IMR-90 (cell line): ENCODE measurements around the gene ADRA1B. TPM values are rescaled to one million over a fixed set of nuclear protein-coding genes. Genes with fewer than 3 reads are reported as not detected.
A peak's percentile ranks its signal among the peaks of the same experiment; 100 is the strongest.

Experiments
- ATAC-seq: fragments of 200-7000 bp; cut with Tn5 transposase; 2 replicates; pipeline ENCODE4 v1.9.1; 2020; ENCODE audit warnings: low read depth, mild to moderate bottlenecking, moderate library complexity
- BruUV-seq: library from RNA; stranded (reverse); fragments of 400-500 nt; replicated peaks from 2 replicates; lab custom pipeline; 2021; lab: Mats Ljungman, UMichigan
- CTCF ChIA-PET: fragments of 300-600 bp; formaldehyde crosslinking; extraction: SDS; loops from one replicate; lab custom pipeline; 2021; ENCODE audit warnings: antibody characterized with exemption; lab: Yijun Ruan, JAX
- POLR2A ChIA-PET: fragments of 300-600 bp; sonication (Branson Sonifier 250); formaldehyde crosslinking; loops from one replicate; lab custom pipeline; 2022; ENCODE audit warnings: antibody characterized with exemption; ENCODE audit not compliant: unreplicated experiment; lab: Charles Lee
- DNase-seq: peaks from one replicate; pipeline ENCODE4 v3.0.0; 2013
- H2AFZ ChIP-seq: replicated peaks from 2 replicates; pipeline ENCODE3; 2013; ENCODE audit warnings: low read length, mild to moderate bottlenecking; ENCODE audit not compliant: poor library complexity
- H2AK5ac ChIP-seq: 2 replicates; pipeline ENCODE4 v1.6.1; 2013; ENCODE audit warnings: low read depth, low read length, inconsistent platforms
- H2AK9ac ChIP-seq: replicated peaks from 2 replicates; pipeline ENCODE3; 2013; ENCODE audit warnings: mild to moderate bottlenecking, low read depth, low read length, moderate library complexity; ENCODE audit not compliant: poor library complexity
- H2BK120ac ChIP-seq: 2 replicates; pipeline ENCODE4 v1.6.1; 2013; ENCODE audit warnings: low read depth, low read length, inconsistent platforms
- H2BK15ac ChIP-seq: 3 replicates; pipeline ENCODE4 v1.6.1; 2013; ENCODE audit warnings: low read depth, low read length, inconsistent platforms
- H2BK20ac ChIP-seq: 2 replicates; pipeline ENCODE4 v1.6.1; 2013; ENCODE audit warnings: low read depth, mild to moderate bottlenecking, inconsistent platforms, low read length, moderate library complexity
- H2BK5ac ChIP-seq: 2 replicates; pipeline ENCODE4 v1.6.1; 2013; ENCODE audit warnings: mild to moderate bottlenecking, low read depth, low read length, inconsistent platforms; ENCODE audit not compliant: poor library complexity, severe bottlenecking
- H3K14ac ChIP-seq: replicated peaks from 2 replicates; pipeline ENCODE4 v1.6.1; 2013; ENCODE audit warnings: low read depth, low read length, inconsistent platforms
- H3K18ac ChIP-seq: 2 replicates; pipeline ENCODE4 v1.6.1; 2013; ENCODE audit warnings: low read depth, low read length, control low read depth
- H3K23ac ChIP-seq: 2 replicates; pipeline ENCODE4 v1.6.1; 2013; ENCODE audit warnings: low read depth, low read length, inconsistent platforms
- H3K27ac ChIP-seq: 2 replicates; pipeline ENCODE4 v1.5.1; 2013; ENCODE audit warnings: mild to moderate bottlenecking, control low read depth, low read length; ENCODE audit not compliant: insufficient read depth
- H3K27me3 ChIP-seq: 2 replicates; pipeline ENCODE4 v1.6.1; 2013; ENCODE audit warnings: low read length; ENCODE audit not compliant: control insufficient read depth, insufficient read depth
- H3K36me3 ChIP-seq: 2 replicates; pipeline ENCODE4 v1.6.1; 2013; ENCODE audit warnings: low read length, mixed read lengths; ENCODE audit not compliant: control insufficient read depth, insufficient read depth
- H3K4ac ChIP-seq: 2 replicates; pipeline ENCODE4 v1.6.1; 2013; ENCODE audit warnings: low read depth, low read length, inconsistent platforms
- H3K4me1 ChIP-seq: 2 replicates; pipeline ENCODE4 v1.6.1; 2013; ENCODE audit warnings: low read length, mixed read lengths; ENCODE audit not compliant: control insufficient read depth, insufficient read depth
- H3K4me2 ChIP-seq: 2 replicates; pipeline ENCODE4 v1.6.1; 2013; ENCODE audit warnings: low read depth, mild to moderate bottlenecking, control low read depth, low read length, moderate library complexity
- H3K4me3 ChIP-seq: 2 replicates; pipeline ENCODE4 v1.5.1; 2013; ENCODE audit warnings: low read depth, mild to moderate bottlenecking, control low read depth, low read length, moderate library complexity; ENCODE audit not compliant: insufficient read depth
- H3K56ac ChIP-seq: 2 replicates; pipeline ENCODE4 v1.6.1; 2013; ENCODE audit warnings: low read length, inconsistent platforms; ENCODE audit not compliant: insufficient read depth; ENCODE audit errors: extremely low read depth
- H3K79me1 ChIP-seq, 2 experiments: 2 replicates each; pipeline ENCODE4 v1.6.1; 2013; ENCODE audit warnings: low read length in 2 of 2, inconsistent platforms in 1 of 2, low read depth in 1 of 2
- H3K9ac ChIP-seq: 2 replicates; pipeline ENCODE4 v1.6.1; 2013; ENCODE audit warnings: low read depth, low read length, control low read depth
- H3K9me1 ChIP-seq: 2 replicates; pipeline ENCODE4 v1.6.1; 2013; ENCODE audit warnings: low read length, inconsistent platforms; ENCODE audit not compliant: insufficient read depth
- H3K9me3 ChIP-seq: 2 replicates; pipeline ENCODE4 v1.6.1; 2013; ENCODE audit warnings: low read length; ENCODE audit not compliant: control insufficient read depth, insufficient read depth
- H4K20me1 ChIP-seq: 2 replicates; pipeline ENCODE4 v1.6.1; 2013; ENCODE audit warnings: low read length, inconsistent platforms; ENCODE audit not compliant: insufficient read depth
- H4K5ac ChIP-seq: 2 replicates; pipeline ENCODE4 v1.6.1; 2013; ENCODE audit warnings: mild to moderate bottlenecking, low read depth, low read length, control low read depth
- H4K8ac ChIP-seq, 2 experiments: 2 replicates each; pipeline ENCODE4 v1.6.1; 2013; ENCODE audit warnings: low read depth in 2 of 2, low read length in 2 of 2, control low read depth in 1 of 2, inconsistent platforms in 1 of 2
- H4K91ac ChIP-seq: 2 replicates; pipeline ENCODE4 v1.6.1; 2013; ENCODE audit warnings: low read depth, low read length, inconsistent platforms; ENCODE audit not compliant: insufficient read depth
- CEBPB ChIP-seq: IDR thresholded peaks from 2 replicates; pipeline ENCODE4 v1.6.1; 2012; ENCODE audit warnings: low read depth, low read length, improper control_type of control experiment
- MAFK ChIP-seq: IDR thresholded peaks from 2 replicates; pipeline ENCODE4 v1.6.1; 2012; ENCODE audit warnings: low read depth, low read length, improper control_type of control experiment
- dilution Hi-C: fragments of 300-500 bp; cut with HindIII; formaldehyde crosslinking; loops from one replicate; pipeline ENCODE4 v1.14.3; 2018; ENCODE audit warnings: low sequenced_read_pairs; ENCODE audit not compliant: unreplicated experiment
- in situ Hi-C: fragments of 300-500 bp; cut with MboI; formaldehyde crosslinking; loops from 3 replicates; pipeline ENCODE4 v1.14.3; 2019; ENCODE audit warnings: low sequenced_read_pairs, inconsistent platforms, mixed read lengths
- intact Hi-C: fragments of 100-400 bp; cut with micrococcal nuclease; formaldehyde crosslinking; loops from 2 replicates; pipeline ENCODE4 v1.10.0; 2022
- polyA plus RNA-seq, 3 experiments: library from polyadenylated mRNA; depleted of rRNA; stranded (reverse); fragments of >200 nt; gene quantifications; 2 replicates each; pipeline ENCODE4 v1.2.3, GENCODE V29; 2012; ENCODE audit warnings: low replicate concordance in 1 of 3
- total RNA-seq: library from RNA; depleted of rRNA; stranded (reverse); fragments of >200 nt; gene quantifications from 2 replicates; pipeline ENCODE4 v1.2.3, GENCODE V29; 2012

ADRA1B gene
- total and polyA plus RNA-seq, 2 of the 4 experiments (the other 2 are of a cell fraction), result 0.18 to 1.5 TPM

DNA sequence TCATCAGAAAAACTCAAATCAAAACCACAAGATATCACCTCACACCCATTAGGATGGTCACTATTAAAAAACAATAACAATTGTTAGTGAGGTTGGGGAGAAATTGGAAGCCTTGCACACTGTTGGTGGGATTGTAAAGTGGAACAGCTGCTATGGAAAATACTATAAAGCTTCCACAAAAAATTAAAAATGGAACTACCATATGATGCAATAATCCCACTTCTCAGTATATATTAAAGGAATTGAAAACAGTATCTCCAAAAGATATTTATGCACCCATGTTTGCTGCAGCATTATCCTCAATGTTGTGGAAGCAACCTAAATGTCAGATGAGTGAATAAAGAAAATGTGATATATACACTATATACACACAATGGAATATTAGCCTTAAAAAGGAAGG lies 14.5 kb upstream of the ADRA1B start:
- Histone ChIP-seq H2BK120ac (no peak overlapping the region), H4K5ac (no peak overlapping the region), H2BK20ac (no peak overlapping the region), H3K4ac (no peak overlapping the region), H3K56ac (no peak overlapping the region), H3K27ac (no peak overlapping the region), H3K18ac (no peak overlapping the region), H4K20me1 (no peaks in the 10 kb centered on the region), H3K79me1 (no peaks in the 10 kb centered on the region), H3K14ac (no peak overlapping the region), H3K4me2 (no peak overlapping the region), H2AK5ac (no peak overlapping the region), H3K23ac (no peak overlapping the region), H3K4me3 (no peak overlapping the region), H3K4me1 (peaks cover 6% of the 10 kb centered on the region), H2AFZ (no peak overlapping the region), H2BK5ac (no peak overlapping the region), H3K27me3 (peaks cover 9% of the 10 kb centered on the region; the same call in 1 of the 2 replicates), H4K91ac (no peak overlapping the region), H3K9ac (no peak overlapping the region), H4K8ac (no peak overlapping the region), H2AK9ac (no peak overlapping the region), H2BK15ac (no peak overlapping the region), H3K36me3 (no peaks in the 10 kb centered on the region), H3K9me1 (no peaks in the 10 kb centered on the region), H3K9me3 (no peaks in the 10 kb centered on the region)
- BruUV-seq, result no TSS peak
- in situ Hi-C loops, result no loop called here
- dilution Hi-C loops, result no loop called here
- POLR2A ChIA-PET, result no interaction called here
- no peak for ATAC-seq
- no peak for DNase-seq
- CTCF ChIA-PET, result no interaction called here
- intact Hi-C loops, result no loop called here
- no peak for TF ChIP-seq MAFK
- peak; percentile 24; the same call in 1 of the 2 replicates for TF ChIP-seq CEBPB
